Cardiac fibroblast (primary cell): Measurements from ENCODE around the gene ACADSB.

Experiments
- DNase-seq, 2 donors: peaks; one replicate each; pipeline versions ENCODE4 v3.0.0 to v3.0.0-alpha.2; 2010; ENCODE audit warnings: low read depth in 2 of 2
- H3K4me3 ChIP-seq, 2 donors: replicated peaks in 1 of 2; 1 replicate in 1 of 2; 2 replicates in 1 of 2; pipeline ENCODE4 v1.5.1; 2011; ENCODE audit warnings: low read depth in 2 of 2, low read length in 2 of 2, mild to moderate bottlenecking in 2 of 2, moderate library complexity in 1 of 2
- TF ChIP-seq, protein P1 (sequence below): IDR thresholded peaks from one replicate; pipeline ENCODE4 v1.5.1; 2011; ENCODE audit warnings: low read depth, mild to moderate bottlenecking, low read length, inconsistent platforms

ACADSB gene

GRCh38 chr10:123043409-123043925, 34.7 kb downstream of the ACADSB start:
- H3K4me3 ChIP-seq, result no peak overlapping the region
- TF ChIP-seq, protein P1, sequence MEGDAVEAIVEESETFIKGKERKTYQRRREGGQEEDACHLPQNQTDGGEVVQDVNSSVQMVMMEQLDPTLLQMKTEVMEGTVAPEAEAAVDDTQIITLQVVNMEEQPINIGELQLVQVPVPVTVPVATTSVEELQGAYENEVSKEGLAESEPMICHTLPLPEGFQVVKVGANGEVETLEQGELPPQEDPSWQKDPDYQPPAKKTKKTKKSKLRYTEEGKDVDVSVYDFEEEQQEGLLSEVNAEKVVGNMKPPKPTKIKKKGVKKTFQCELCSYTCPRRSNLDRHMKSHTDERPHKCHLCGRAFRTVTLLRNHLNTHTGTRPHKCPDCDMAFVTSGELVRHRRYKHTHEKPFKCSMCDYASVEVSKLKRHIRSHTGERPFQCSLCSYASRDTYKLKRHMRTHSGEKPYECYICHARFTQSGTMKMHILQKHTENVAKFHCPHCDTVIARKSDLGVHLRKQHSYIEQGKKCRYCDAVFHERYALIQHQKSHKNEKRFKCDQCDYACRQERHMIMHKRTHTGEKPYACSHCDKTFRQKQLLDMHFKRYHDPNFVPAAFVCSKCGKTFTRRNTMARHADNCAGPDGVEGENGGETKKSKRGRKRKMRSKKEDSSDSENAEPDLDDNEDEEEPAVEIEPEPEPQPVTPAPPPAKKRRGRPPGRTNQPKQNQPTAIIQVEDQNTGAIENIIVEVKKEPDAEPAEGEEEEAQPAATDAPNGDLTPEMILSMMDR, result peak; percentile 84
- peak; percentile 72 to 73 for DNase-seq

DNA sequence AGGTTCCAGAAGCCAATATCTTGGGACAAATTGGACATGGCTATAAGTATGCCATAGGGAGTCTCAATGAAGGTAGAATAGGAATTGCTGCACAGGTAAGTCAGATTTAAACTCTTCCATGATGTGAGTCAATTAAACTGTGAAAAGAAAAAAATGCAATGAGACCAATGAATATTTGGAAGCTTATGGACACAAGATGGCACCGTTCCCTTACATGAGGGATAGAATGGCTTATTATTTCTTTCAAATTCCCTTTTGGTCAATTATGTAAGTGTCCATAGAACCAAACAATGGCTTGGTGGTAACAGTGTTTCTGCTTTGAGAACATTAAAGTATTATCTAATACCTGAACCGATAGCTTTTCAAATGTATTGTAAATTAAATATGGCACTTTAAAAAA, 35.6 kb downstream of the ACADSB start:
- TF ChIP-seq, protein P1, result no peak
- peak; percentile 13 to 25 for DNase-seq
- no peak overlapping the region for H3K4me3 ChIP-seq

DNA sequence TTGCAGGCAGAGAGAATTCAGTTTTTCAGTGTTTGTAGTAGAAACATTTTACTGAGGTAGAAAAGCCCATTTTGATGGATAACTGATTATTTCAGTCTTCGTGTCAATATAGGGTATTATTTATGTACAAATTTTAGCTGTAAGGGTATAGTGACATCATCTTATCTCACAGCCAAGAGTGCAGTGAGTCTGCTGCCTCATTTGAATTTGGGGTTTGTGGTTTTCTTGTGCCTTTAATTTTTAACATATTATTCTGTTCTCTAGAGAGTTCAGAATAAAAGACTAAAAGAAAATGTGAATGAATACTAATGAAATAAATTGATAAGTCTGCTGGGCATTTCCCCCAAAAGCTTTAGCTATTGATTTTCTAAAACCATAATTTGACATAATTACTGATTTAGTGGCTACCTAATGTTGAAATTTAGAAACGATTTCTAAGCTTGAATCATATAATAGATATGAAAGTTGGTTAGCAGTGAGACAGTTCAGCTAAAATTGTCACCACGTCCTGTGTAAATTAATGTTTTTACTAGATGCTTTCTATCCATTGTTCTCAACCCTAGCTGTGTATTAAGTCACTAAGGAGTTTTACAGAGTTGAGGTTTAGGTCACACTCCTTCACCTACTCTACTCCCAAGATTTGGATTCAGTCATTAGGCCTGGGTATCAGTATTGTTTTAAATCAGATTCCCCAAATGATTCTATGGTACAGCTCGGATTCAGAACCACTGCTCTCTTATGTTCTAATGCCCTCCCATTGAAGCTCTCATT, 37.3 kb downstream of the ACADSB start:
- TF ChIP-seq, protein P1, result no peak
- no peak overlapping the region for H3K4me3 ChIP-seq
- DNase-seq, result no peak

DNA sequence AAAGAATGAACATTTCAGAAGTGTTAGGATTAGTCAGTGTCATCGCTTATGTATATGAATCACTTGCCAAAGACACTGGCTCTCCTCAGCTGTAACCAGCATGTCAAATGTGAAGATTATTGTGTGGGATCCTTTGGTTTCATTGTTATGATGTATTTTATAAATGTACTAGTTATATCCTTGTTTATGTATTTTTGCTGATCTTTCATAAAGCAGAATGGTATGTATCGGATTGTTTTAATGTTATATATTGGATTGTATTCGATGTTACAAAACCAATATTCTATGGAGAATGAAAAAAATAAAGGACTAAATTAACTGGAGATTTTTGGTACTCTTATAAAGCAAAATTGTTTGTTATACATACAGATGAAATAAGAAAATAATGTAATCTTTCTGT, 49.2 kb downstream of the ACADSB start:
- TF ChIP-seq, protein P1, result no peak
- H3K4me3 ChIP-seq, result no peak overlapping the region
- no peak for DNase-seq

GRCh38 chr10:123061865-123062264, 53.1 kb downstream of the ACADSB start:
- no peak for DNase-seq
- no peak overlapping the region for H3K4me3 ChIP-seq
- TF ChIP-seq, protein P1, result no peak

GRCh38 chr10:123062726-123063125, 53.9 kb downstream of the ACADSB start:
- no peak for DNase-seq
- no peak overlapping the region for H3K4me3 ChIP-seq
- TF ChIP-seq, protein P1, result no peak
